Urothelium cell line (cell line): ENCODE results near the gene TTYH2.

Source experiments
- DNase-seq: peaks from one replicate; pipeline ENCODE4 v3.0.0; 2011; ENCODE audit warnings: low spot score, mixed read lengths
- FAIRE-seq: peaks from 2 replicates; lab custom pipeline; 2011; peaks lifted over from hg19 to GRCh38; lab: Jason Lieb, UNC

TTYH2 gene

GRCh38 chr17:74213861-74214391 lies 555 bp downstream of the TTYH2 start:
- DNase-seq = no peak
- no peak for FAIRE-seq

DNA sequence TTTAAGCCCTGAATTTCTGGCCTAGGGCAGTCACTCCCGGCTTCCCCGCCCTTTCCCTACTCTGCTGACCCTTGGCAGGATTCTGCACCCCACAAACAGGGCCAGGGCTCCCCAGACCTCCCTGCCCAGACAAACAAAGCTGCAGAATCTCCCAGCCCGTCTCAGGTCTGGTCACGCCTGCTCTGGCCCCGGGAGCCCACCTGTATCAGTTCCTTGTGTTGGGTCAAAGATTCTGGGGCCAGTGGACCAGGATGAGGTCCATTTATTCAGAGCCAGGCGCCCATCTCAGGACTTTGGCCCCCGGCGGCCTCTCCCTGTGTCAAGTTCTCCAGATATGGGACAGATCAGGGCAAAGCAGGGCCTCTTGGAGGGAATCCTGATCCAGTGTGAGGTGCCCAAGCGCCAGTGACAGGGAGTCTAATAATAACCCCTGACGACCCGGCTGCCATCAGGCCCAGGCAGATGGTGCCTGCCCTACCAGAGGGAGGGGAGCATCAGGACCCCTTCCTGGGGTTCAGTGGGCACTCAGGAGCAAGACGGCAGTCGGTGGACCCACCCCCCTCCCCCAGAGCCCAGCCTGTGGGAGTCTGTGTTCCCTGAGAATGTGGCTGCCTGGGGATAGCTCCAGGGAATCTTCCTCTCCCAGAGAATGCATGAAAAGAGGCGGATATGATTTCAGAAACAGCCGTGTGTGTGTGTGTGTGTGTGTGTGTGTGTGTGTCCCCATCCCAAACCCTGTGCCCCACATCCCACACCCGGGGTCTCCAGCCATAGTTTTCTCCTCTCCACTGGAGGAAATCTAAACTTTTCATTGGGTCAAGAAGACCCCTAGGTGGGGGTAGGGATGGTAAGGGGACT lies 1.3 kb downstream of the TTYH2 start:
- no peak for DNase-seq
- no peak for FAIRE-seq

DNA sequence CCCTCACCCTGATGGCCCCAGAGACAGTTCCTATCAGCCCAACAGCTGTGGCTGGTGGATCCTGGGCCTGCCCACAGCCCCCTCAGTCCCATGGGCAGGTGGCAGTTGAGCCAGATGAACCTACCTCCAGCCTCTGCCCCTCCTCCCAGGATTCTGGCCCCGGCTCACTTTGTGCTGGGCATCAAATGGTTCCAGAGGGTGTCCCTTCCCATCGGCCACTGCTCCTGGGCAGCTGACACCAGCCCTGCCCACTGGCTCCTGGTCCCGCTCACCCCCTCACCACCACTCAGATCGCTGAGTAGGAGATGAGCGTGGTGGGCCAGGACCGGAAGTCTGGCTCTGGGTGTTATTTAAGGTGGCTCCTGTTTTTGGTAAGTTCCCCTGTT lies 2.0 kb downstream of the TTYH2 start:
- DNase-seq = no peak
- no peak for FAIRE-seq

- no peak for DNase-seq
- FAIRE-seq = no peak
Measured at GRCh38 chr17:74216505-74216904, 3.1 kb downstream of the TTYH2 start.

DNA sequence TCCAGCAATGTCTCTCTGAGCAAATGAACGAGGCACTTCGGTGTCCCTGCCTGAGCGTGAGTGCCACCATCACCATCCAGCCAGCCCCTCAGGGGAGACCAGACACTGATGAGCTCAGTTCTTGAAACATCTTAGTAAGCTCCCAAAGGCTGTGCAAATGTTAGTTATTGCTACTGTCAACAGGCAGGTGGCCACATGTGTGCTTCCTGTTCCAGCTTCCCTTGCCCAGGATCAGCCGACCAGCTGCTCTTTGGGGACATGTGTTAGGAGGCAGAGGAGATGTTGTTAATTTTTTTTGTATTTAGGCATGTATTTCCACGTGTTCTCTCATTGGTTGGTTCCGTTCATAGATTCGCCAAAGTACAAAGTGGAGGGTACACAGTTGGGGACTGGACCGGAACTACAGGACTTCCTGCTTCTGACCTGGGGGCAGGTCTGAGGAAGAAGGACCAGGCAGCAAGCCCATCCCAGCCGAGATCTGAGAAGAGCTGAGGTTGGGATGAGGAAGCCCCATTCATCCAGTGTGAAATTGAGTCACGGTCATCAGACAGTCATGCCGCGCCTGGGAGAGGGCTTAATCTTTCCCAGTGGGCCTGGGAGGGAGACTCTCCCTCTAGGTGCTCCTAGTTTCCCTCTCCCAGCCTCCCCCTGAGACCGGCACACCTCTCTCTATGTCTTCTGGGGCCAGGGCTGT lies 3.8 kb downstream of the TTYH2 start:
- DNase-seq = no peak
- FAIRE-seq = no peak

- no peak for DNase-seq
- FAIRE-seq = no peak
Measured at GRCh38 chr17:74217888-74218287, 4.5 kb downstream of the TTYH2 start.

- no peak for DNase-seq
- FAIRE-seq = no peak
Measured at GRCh38 chr17:74218436-74218835, 5.1 kb downstream of the TTYH2 start.

DNA sequence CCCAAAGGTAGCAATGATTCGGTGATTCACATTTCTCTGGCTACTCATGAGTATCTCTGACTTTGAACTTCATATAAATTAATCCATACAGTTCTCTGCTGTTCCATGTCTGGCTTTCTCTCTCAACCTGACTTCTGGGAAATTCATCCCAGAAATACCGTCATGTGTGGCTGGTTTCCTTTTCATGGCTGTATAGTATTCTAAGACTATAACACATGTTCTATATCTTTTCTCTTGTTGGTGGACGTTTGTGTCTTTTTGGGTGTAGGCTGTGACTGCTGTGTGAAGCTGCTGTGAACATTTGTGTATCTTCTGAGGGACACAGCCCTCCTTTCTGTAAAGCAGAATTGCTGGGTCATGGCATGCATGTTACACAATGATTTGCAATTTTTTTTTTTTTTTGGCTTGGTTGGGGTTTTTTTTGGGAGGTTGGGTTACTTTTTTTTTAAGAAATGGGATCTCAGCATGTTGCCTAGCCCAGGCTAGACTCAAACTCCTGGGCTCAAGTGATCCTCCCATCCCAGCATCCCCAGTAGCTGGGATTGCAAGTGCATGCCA lies 6.3 kb downstream of the TTYH2 start:
- no peak for DNase-seq
- FAIRE-seq = no peak

GRCh38 chr17:74220219-74220618 lies 6.8 kb downstream of the TTYH2 start:
- no peak for FAIRE-seq
- DNase-seq = no peak

DNA sequence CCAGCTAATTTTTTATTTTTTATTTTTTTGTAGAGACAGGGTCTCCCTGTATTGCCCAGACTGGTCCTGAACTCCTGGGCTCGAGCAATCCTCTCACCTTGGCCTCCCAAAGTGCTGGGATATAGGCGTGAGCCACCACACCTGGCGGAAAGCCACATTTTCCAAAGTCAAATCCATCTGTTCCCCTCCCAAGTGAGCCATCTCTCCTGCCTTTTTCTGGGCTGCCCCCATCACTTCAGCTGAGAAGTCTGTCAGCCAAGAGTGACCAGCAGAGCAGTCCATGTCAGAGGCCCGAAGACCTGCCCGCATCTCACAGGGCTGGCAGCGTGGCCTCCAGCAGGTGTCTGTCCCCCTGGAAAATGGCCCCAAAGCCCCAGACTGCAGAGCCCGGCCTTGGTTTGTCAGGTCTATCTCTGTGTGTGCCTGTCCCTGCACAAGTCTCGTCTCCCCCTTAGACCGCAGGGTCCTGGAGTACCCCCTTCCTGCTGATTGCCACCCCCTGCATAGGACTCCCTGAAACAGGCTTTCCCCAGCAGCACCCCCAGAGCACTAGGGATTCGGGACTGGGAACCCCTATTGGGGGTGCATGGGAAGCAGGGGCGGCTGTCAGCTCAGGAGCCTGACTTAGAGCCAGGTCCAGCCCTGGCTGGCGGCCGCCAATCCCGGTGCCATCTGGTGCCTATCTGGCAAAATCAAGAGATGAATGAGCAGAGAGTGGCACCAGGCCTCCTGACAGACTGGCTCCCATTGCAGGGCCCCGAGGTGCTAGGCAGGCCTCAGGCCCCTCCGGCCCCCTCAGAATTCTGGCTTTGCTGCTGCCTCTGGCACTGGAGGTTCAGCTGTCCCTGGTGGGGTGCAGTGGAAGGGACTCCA lies 7.8 kb downstream of the TTYH2 start:
- no peak for DNase-seq
- FAIRE-seq = peak; percentile 5

DNA sequence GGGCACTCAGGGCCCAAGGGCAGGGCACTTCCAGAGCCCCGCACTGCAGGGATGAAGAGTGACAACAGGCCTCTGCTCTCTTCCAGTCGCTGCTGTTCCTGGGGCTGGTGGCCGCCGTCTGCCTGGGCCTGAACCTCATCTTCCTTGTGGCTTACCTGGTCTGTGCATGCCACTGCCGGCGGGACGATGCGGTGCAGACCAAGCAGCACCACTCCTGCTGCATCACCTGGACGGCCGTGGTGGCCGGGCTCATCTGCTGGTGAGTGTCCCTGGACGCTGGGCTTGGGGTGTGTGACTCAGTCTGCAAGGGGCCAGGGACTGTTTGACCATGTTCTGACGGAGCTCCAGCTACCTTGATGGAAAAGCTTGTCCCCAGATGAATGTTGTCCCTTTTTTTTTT lies 9.0 kb downstream of the TTYH2 start:
- FAIRE-seq (no peak), DNase-seq (no peak)

- FAIRE-seq (no peak), DNase-seq (no peak)
Measured at GRCh38 chr17:74223901-74224300, 10.5 kb downstream of the TTYH2 start.

- DNase-seq (no peak), FAIRE-seq (no peak)
Measured at GRCh38 chr17:74224959-74225725, 11.8 kb downstream of the TTYH2 start.

DNA sequence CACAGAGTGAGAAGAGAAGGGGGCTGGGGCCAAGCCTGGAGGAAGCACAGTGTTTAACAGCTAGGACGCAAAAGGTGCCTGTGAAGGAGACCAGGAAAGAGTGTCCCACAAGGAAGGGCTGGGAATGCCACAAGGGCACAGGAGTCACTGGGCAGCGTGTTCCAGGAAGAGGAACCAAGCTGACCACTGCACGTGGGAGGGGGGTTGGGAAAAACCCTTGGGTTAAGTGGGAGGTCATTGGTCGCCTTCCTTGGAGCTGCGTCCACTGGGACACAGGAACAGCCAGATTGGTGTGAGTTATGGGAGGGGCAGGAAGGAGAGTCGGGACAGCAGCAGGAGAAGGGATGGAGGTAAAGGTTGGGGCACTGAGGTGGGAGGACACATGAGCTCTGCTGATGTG lies 12.9 kb downstream of the TTYH2 start:
- no peak for FAIRE-seq

DNA sequence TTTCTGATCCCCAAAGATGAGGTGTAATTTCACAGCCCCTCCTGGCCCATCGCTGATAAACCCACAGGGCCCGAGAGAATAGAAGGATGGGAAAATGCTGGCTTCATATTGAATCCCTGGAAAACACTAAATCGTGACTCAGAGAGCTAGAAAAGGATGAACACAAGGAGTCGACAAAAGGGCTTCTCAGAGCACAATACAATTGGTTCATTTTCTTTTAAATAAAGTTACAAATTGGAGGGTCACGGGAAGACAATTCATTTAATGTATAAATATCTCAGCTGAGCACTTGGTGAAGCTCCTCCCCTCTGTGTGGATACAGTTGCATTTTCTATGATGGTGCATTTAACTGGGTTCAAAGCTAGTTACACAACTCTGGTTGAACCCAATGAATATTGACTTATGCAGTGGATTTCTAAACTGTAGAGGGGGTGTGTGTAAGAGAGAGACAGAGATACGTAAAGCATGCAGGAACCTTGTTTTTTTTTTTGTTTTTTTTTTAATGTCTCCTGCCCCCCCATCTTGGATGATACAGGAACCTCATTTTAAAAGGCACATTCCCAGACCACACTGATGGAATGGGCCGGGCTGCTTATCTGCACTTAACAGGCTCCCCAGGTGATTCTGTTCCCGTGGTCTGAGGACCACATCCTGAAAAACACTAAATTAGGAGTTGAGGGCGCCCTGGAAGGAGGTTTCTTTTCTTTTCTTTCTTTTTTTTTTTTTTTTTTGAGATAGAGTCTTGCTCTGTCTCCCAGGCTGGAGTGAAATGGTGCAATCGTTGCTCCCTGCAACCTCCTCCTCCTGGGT lies 14.1 kb downstream of the TTYH2 start:
- DNase-seq (no peak), FAIRE-seq (no peak)

More for the DNA sequence above, 12.9 kb downstream of the TTYH2 start:
- DNase-seq = no peak

- DNase-seq (no peak), FAIRE-seq (no peak)
Measured at GRCh38 chr17:74228306-74228978, 15.1 kb downstream of the TTYH2 start.

DNA sequence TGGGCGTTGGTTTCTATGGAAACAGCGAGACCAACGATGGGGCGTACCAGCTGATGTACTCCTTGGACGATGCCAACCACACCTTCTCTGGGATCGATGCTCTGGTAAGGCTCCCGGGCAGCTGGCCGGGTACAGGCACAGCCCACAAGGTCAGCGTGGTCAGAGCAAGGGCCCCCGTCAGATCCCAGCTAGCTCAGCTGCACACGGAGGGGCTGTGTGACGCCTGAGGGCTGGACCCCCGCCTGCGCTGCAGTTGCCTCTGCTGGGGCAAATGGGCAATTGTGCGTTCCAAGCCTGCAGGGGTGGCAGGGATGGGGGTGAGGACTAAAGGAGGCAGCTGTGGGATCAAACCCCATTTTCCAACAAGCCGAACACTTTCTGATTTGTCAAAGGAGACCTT lies 17.5 kb downstream of the TTYH2 start:
- FAIRE-seq (peak; percentile 74), DNase-seq (no peak)
